K562 (cell line): ENCODE data around the gene ARNT2. TPM values are rescaled to one million over a fixed set of nuclear protein-coding genes. Genes with fewer than 3 reads are reported as not detected.

Experiments used
- ATAC-seq: fragments of 200-7000 bp; cut with Tn5 transposase; 3 replicates; pipeline ENCODE4 v1.9.1; 2020; ENCODE audit warnings: moderate library complexity
- BruUV-seq: library from RNA; stranded (reverse); fragments of 400-500 nt; replicated peaks from 2 replicates; lab custom pipeline; 2021; lab: Mats Ljungman, UMichigan
- CTCF ChIA-PET: fragments of 300-600 bp; formaldehyde crosslinking; extraction: SDS; loops from one replicate; lab custom pipeline; 2021; ENCODE audit warnings: low intra/inter-chr PET ratio; lab: Yijun Ruan, JAX
- POLR2A ChIA-PET: fragments of 300-600, 350-650 bp; sonication (Branson Sonifier 250); formaldehyde crosslinking; extraction: SDS; loops from one replicate; lab custom pipeline; 2021; ENCODE audit warnings: antibody characterized with exemption, inconsistent platforms; lab: Yijun Ruan, JAX
- DNase-seq, 4 experiments: peaks; one replicate each; pipeline versions ENCODE4 v3.0.0 to v3.0.0-alpha.2; 2011 to 2018; ENCODE audit warnings: low spot score in 3 of 4, mixed read lengths in 3 of 4; ENCODE audit errors: extremely low read depth in 1 of 4
- FAIRE-seq: peaks from 2 replicates; lab custom pipeline; 2011; peaks lifted over from hg19 to GRCh38; lab: Jason Lieb, UNC
- H2AFZ ChIP-seq: 2 replicates; pipeline ENCODE4 v1.6.0; 2011; ENCODE audit warnings: low read depth, low read length, control low read depth, inconsistent platforms
- H3K27ac ChIP-seq: fragments of 200-600 bp; 3 replicates; pipeline ENCODE4 v1.8.0; 2011; ENCODE audit warnings: low read depth, mild to moderate bottlenecking, control low read depth, inconsistent platforms, low read length, moderate library complexity, mixed read lengths; ENCODE audit errors: extremely low read depth
- H3K27me3 ChIP-seq, 2 experiments: fragments of 300-600 bp in 1 of 2; 2 replicates in 1 of 2; 3 replicates in 1 of 2; pipeline versions ENCODE4 v1.6.0 to v1.8.0; 2011; ENCODE audit warnings: inconsistent platforms in 2 of 2, low read length in 2 of 2, mild to moderate bottlenecking in 1 of 2, mixed read lengths in 1 of 2, moderate library complexity in 1 of 2; ENCODE audit not compliant: control insufficient read depth in 2 of 2, insufficient read depth in 2 of 2
- H3K36me3 ChIP-seq: fragments of 300-600 bp; 3 replicates; pipeline ENCODE4 v1.8.0; 2011; ENCODE audit warnings: mild to moderate bottlenecking, low read length, inconsistent platforms; ENCODE audit not compliant: control insufficient read depth, insufficient read depth
- H3K4me1 ChIP-seq, 2 experiments: fragments of 200-600 bp in 1 of 2; replicated peaks in 1 of 2; 2 replicates in 1 of 2; 3 replicates in 1 of 2; pipeline versions ENCODE4 v1.5.1 to v1.8.0; 2011; ENCODE audit warnings: inconsistent platforms in 2 of 2, low read length in 2 of 2, mild to moderate bottlenecking in 1 of 2, mixed read lengths in 1 of 2, moderate library complexity in 1 of 2; ENCODE audit not compliant: control insufficient read depth in 2 of 2, insufficient read depth in 2 of 2
- H3K4me2 ChIP-seq: 2 replicates; pipeline ENCODE4 v1.6.1; 2011; ENCODE audit warnings: low read length, control low read depth, inconsistent platforms, mixed read lengths; ENCODE audit not compliant: insufficient read depth
- H3K4me3 ChIP-seq: fragments of 200-600 bp; sonication (generic), shearing (Covaris generic); 2 replicates; pipeline ENCODE4 v1.5.1; 2016; ENCODE audit warnings: control low read depth, inconsistent platforms
- H3K79me2 ChIP-seq: fragments of 200-600 bp; 3 replicates; pipeline ENCODE4 v1.8.0; 2011; ENCODE audit warnings: low read length, inconsistent platforms; ENCODE audit not compliant: control insufficient read depth, insufficient read depth
- H3K9ac ChIP-seq, 2 experiments: 2 replicates each; pipeline versions ENCODE4 v1.6.0 to v1.6.1; 2011; ENCODE audit warnings: low read depth in 2 of 2, low read length in 2 of 2, control low read depth in 1 of 2, inconsistent platforms in 1 of 2, mild to moderate bottlenecking in 1 of 2, mixed read lengths in 1 of 2; ENCODE audit not compliant: insufficient read depth in 1 of 2
- H3K9me1 ChIP-seq: one replicate; pipeline ENCODE4 v1.6.0; 2011; ENCODE audit warnings: inconsistent platforms, mild to moderate bottlenecking, low read length, moderate library complexity; ENCODE audit not compliant: control insufficient read depth, insufficient read depth
- H3K9me3 ChIP-seq: replicated peaks from 2 replicates; pipeline ENCODE4 v1.5.1; 2011; ENCODE audit warnings: low read depth, low read length, inconsistent platforms; ENCODE audit not compliant: control insufficient read depth, insufficient read depth
- H4K20me1 ChIP-seq: replicated peaks from 2 replicates; pipeline ENCODE4 v1.6.1; 2011; ENCODE audit warnings: low read length, inconsistent platforms, mixed read lengths; ENCODE audit not compliant: control insufficient read depth, insufficient read depth
- ARID2 ChIP-seq: fragments of 450-650 bp; IDR thresholded peaks from 2 replicates; pipeline ENCODE4 v1.6.1; 2017; ENCODE audit warnings: antibody characterized with exemption, mild to moderate bottlenecking
- E2F1 ChIP-seq: sonication (generic); formaldehyde crosslinking; IDR thresholded peaks from 2 replicates; pipeline ENCODE4 v1.8.1; 2023; ENCODE audit warnings: mild to moderate bottlenecking, missing genetic modification reagents, moderate library complexity
- E2F8 ChIP-seq: fragments of 450-650 bp; IDR thresholded peaks from 2 replicates; pipeline ENCODE4 v1.7.1; 2018; ENCODE audit warnings: mild to moderate bottlenecking, low read depth; ENCODE audit not compliant: partially characterized antibody
- GABPA ChIP-seq: fragments of 200-800 bp; sonication (Bioruptor generic); conservative IDR thresholded peaks from 2 replicates; pipeline ENCODE4 v1.6.1; 2016; ENCODE audit warnings: low read depth, missing genetic modification characterization, missing compliant biosample characterization
- HDAC8 ChIP-seq: fragments of 450-650 bp; IDR thresholded peaks from 2 replicates; pipeline ENCODE4 v1.6.1; 2016; ENCODE audit warnings: mild to moderate bottlenecking, missing genetic modification characterization, moderate library complexity, missing compliant biosample characterization
- HIVEP1 ChIP-seq: fragments of 250-450 bp; sonication (Bioruptor Pico); IDR thresholded peaks from 2 replicates; pipeline ENCODE4 v1.4.0; 2020; ENCODE audit warnings: mild to moderate bottlenecking
- IRF9 ChIP-seq: fragments of 450-650 bp; IDR thresholded peaks from 2 replicates; pipeline ENCODE4 v1.6.1; 2016; ENCODE audit warnings: missing biosample characterization, missing genetic modification characterization
- STAT5B ChIP-seq: fragments of 250-450 bp; sonication (Bioruptor Pico); IDR thresholded peaks from 2 replicates; pipeline ENCODE4 v1.8.0; 2021; ENCODE audit warnings: mild to moderate bottlenecking, inconsistent platforms
- TSC22D4 ChIP-seq: fragments of 450-650 bp; IDR thresholded peaks from 2 replicates; pipeline ENCODE4 v1.6.1; 2016; ENCODE audit warnings: missing genetic modification characterization, missing biosample characterization, control low read depth
- ZBTB12 ChIP-seq: fragments of 250-450 bp; sonication (Bioruptor Pico); IDR thresholded peaks from 2 replicates; pipeline ENCODE4 v1.4.0; 2020
- ZBTB43 ChIP-seq: sonication (generic); formaldehyde crosslinking; IDR thresholded peaks from 2 replicates; pipeline ENCODE4 v1.8.0; 2023; ENCODE audit warnings: mild to moderate bottlenecking, missing genetic modification reagents
- ZFX ChIP-seq: sonication (generic); formaldehyde crosslinking; IDR thresholded peaks from 2 replicates; pipeline ENCODE4 v1.8.0; 2022; ENCODE audit warnings: mild to moderate bottlenecking, missing genetic modification reagents, moderate library complexity
- ZNF12 ChIP-seq: sonication (generic); formaldehyde crosslinking; IDR thresholded peaks from 2 replicates; pipeline ENCODE4 v1.4.0; 2020; ENCODE audit warnings: mild to moderate bottlenecking, missing genetic modification reagents
- ZNF589 ChIP-seq: fragments of 200-800 bp; sonication (Bioruptor generic); IDR thresholded peaks from 2 replicates; pipeline ENCODE4 v1.6.1; 2016; ENCODE audit warnings: low read depth, missing genetic modification characterization, missing compliant biosample characterization
- ZNF699 ChIP-seq: fragments of 250-450 bp; sonication (Bioruptor Pico); IDR thresholded peaks from 2 replicates; pipeline ENCODE4 v1.8.0; 2021; ENCODE audit warnings: mild to moderate bottlenecking, moderate library complexity; ENCODE audit not compliant: insufficient replicate concordance
- WGBS: fragments of 100-300 bp; shearing (Covaris generic); methylation state at CpG from one replicate; pipeline ENCODE4 v1.1.6; 2016; ENCODE audit warnings: low coverage, mixed read lengths; ENCODE audit not compliant: insufficient coverage; ENCODE audit errors: missing lambda C conversion rate; 5-methylcytosine and 5-hydroxymethylcytosine counted together
- in situ Hi-C: fragments of 300-500 bp; cut with MboI; formaldehyde crosslinking; loops from 4 replicates; pipeline ENCODE4 v1.15.0; 2018; ENCODE audit warnings: inconsistent platforms, mixed read lengths
- intact Hi-C: fragments of 100-400 bp; cut with micrococcal nuclease; formaldehyde crosslinking; loops from 2 replicates; pipeline ENCODE4 v1.14.2; 2022
- polyA plus RNA-seq, 8 experiments: library from polyadenylated mRNA; depleted of rRNA in 4 of 8; stranded (reverse) in 5 of 8; unstranded in 3 of 8; fragments of >200 nt; fragmentation: Nextera tagmentation in 2 of 8; fragmentation: Illumina TruSeq in 1 of 8; extraction: Ambion mirVana in 2 of 8; extraction: Trizol in 1 of 8; gene quantifications; 2 replicates each; pipeline versions ENCODE4 v1.2.1 to v1.2.3, GENCODE V29; 2011 to 2014; ENCODE audit warnings: inconsistent platforms in 1 of 8, missing spikeins in 1 of 8
- total RNA-seq, 7 experiments: library from RNA; depleted of rRNA in 6 of 7; stranded (reverse); fragments of >200 nt in 6 of 7; fragmentation: Illumina TruSeq in 2 of 7; extraction: Trizol in 2 of 7; gene quantifications; 2 replicates each; pipeline versions ENCODE4 v1.2.1 to v1.2.3, GENCODE V29; 2011 to 2021; ENCODE audit warnings: low replicate concordance in 1 of 7

The ARNT2 gene
- total and polyA plus RNA-seq, 9 of the 15 experiments (the other 6 are each of a cell fraction or from before 2014, with no cell fraction given) = 0.01 TPM; not detected in 8

GRCh38 chr15:80613762-80614365 is 209.7 kb downstream of the ARNT2 start:
- no peaks in the 10 kb centered on the region for H3K9me1 ChIP-seq
- in situ Hi-C loops = no loop called here
- H3K4me3 ChIP-seq = no peak overlapping the region
- H3K27me3 ChIP-seq = peaks cover 22 to 46% of the 10 kb centered on the region in 2 experiments; a peak in 4 of 5 replicates
- ATAC-seq (no peak), DNase-seq (no peak), FAIRE-seq (no peak)
- no peaks in the 10 kb centered on the region for H4K20me1 ChIP-seq
- H2AFZ ChIP-seq = no peak overlapping the region
- no peaks in the 10 kb centered on the region; a peak in 1 of 5 replicates for H3K4me1 ChIP-seq
- no peaks in the 10 kb centered on the region for H3K9me3 ChIP-seq
- CTCF ChIA-PET = no interaction called here
- BruUV-seq = no TSS peak
- H3K27ac ChIP-seq = no peak overlapping the region
- POLR2A ChIA-PET = interaction anchor here (0.7 to 1.1 kb wide), 2 partner anchors 15 to 81 kb away, joined by 3 to 4 read pairs; partner anchors contain the start of gene ABHD17C
- H3K79me2 ChIP-seq = no peaks in the 10 kb centered on the region
- H3K9ac ChIP-seq = no peak overlapping the region
- WGBS = 2% methylated on average over 10 of the region's 10 CpGs
- H3K36me3 ChIP-seq = no peaks in the 10 kb centered on the region
- intact Hi-C loops = no loop called here
- H3K4me2 ChIP-seq = no peak overlapping the region
- TF ChIP-seq HIVEP1 (CRISPR knock-in tag) = no peak
- TF ChIP-seq TSC22D4 (tag) = no peak
- no peak for TF ChIP-seq ZFX (CRISPR knock-in tag)
- no peak for TF ChIP-seq ZBTB43
- no peak for TF ChIP-seq STAT5B (CRISPR knock-in tag)
- no peak for TF ChIP-seq ZNF589
- no peak for TF ChIP-seq IRF9
- TF ChIP-seq E2F8 = no peak
- TF ChIP-seq ZNF699 (CRISPR knock-in tag) = no peak
- TF ChIP-seq ZNF12 (CRISPR knock-in tag) = no peak
- no peak for TF ChIP-seq ARID2
- no peak for TF ChIP-seq E2F1
- no peak for TF ChIP-seq ZBTB12 (CRISPR knock-in tag)
- no peak for TF ChIP-seq HDAC8 (tag)
- no peak for TF ChIP-seq GABPA
